HEK293 (cell line): ENCODE measurements around the gene NARF.
A peak's percentile ranks its signal among the peaks of the same experiment; 100 is the strongest.

Experiments
- CTCF ChIP-seq: fragments of 450-650 bp; formaldehyde crosslinking; IDR thresholded peaks from 2 replicates; pipeline ENCODE4 v1.5.1; 2016; ENCODE audit warnings: missing biosample characterization, missing genetic modification characterization
- GFI1B ChIP-seq: fragments of 450-650 bp; formaldehyde crosslinking; IDR thresholded peaks from 2 replicates; pipeline ENCODE4 v1.5.1; 2016; ENCODE audit warnings: missing biosample characterization, missing genetic modification characterization
- GLIS1 ChIP-seq: fragments of 450-650 bp; formaldehyde crosslinking; IDR thresholded peaks from 2 replicates; pipeline ENCODE4 v1.5.1; 2016; ENCODE audit warnings: missing biosample characterization, missing genetic modification characterization
- IKZF3 ChIP-seq: fragments of 450-650 bp; IDR thresholded peaks from 2 replicates; pipeline ENCODE4 v1.5.0; 2018; ENCODE audit warnings: missing biosample characterization, mild to moderate bottlenecking, missing genetic modification characterization, moderate library complexity
- KLF10 ChIP-seq: fragments of 450-650 bp; IDR thresholded peaks from 2 replicates; pipeline ENCODE4 v1.5.1; 2018; ENCODE audit warnings: missing biosample characterization, mild to moderate bottlenecking, missing genetic modification characterization
- KLF8 ChIP-seq: fragments of 450-650 bp; formaldehyde crosslinking; IDR thresholded peaks from 2 replicates; pipeline ENCODE4 v1.5.1; 2016; ENCODE audit warnings: missing biosample characterization, missing genetic modification characterization
- MZF1 ChIP-seq: fragments of 450-650 bp; formaldehyde crosslinking; IDR thresholded peaks from 2 replicates; pipeline ENCODE4 v1.5.1; 2017; ENCODE audit warnings: missing biosample characterization, missing genetic modification characterization, borderline replicate concordance
- OSR2 ChIP-seq: fragments of 450-650 bp; formaldehyde crosslinking; IDR thresholded peaks from 2 replicates; pipeline ENCODE4 v1.5.1; 2016; ENCODE audit warnings: missing biosample characterization, missing genetic modification characterization
- PRDM10 ChIP-seq: fragments of 450-650 bp; formaldehyde crosslinking; IDR thresholded peaks from 2 replicates; pipeline ENCODE4 v1.5.1; 2016; ENCODE audit warnings: missing biosample characterization, missing genetic modification characterization
- SP3 ChIP-seq: fragments of 450-650 bp; formaldehyde crosslinking; IDR thresholded peaks from 2 replicates; pipeline ENCODE4 v1.5.1; 2016; ENCODE audit warnings: missing biosample characterization, missing genetic modification characterization
- ZBTB44 ChIP-seq: fragments of 450-650 bp; IDR thresholded peaks from 2 replicates; pipeline ENCODE4 v1.5.1; 2018; ENCODE audit warnings: missing biosample characterization, mild to moderate bottlenecking, missing genetic modification characterization
- ZBTB6 ChIP-seq: fragments of 450-650 bp; formaldehyde crosslinking; IDR thresholded peaks from 2 replicates; pipeline ENCODE4 v1.5.1; 2017; ENCODE audit warnings: missing biosample characterization, missing genetic modification characterization
- ZBTB7A ChIP-seq: fragments of 450-650 bp; formaldehyde crosslinking; IDR thresholded peaks from 2 replicates; pipeline ENCODE4 v1.5.1; 2016; ENCODE audit warnings: low read depth, missing biosample characterization, missing genetic modification characterization
- ZNF184 ChIP-seq: fragments of 450-650 bp; IDR thresholded peaks from 2 replicates; pipeline ENCODE4 v1.5.1; 2018; ENCODE audit warnings: missing biosample characterization, mild to moderate bottlenecking, missing genetic modification characterization
- ZNF214 ChIP-seq: fragments of 450-650 bp; formaldehyde crosslinking; IDR thresholded peaks from 2 replicates; pipeline ENCODE4 v1.5.1; 2017; ENCODE audit warnings: missing biosample characterization, mild to moderate bottlenecking, missing genetic modification characterization, borderline replicate concordance
- ZNF24 ChIP-seq: fragments of 450-650 bp; formaldehyde crosslinking; IDR thresholded peaks from 2 replicates; pipeline ENCODE4 v1.5.1; 2016; ENCODE audit warnings: missing biosample characterization, missing genetic modification characterization
- ZNF311 ChIP-seq: fragments of 450-650 bp; formaldehyde crosslinking; IDR thresholded peaks from 2 replicates; pipeline ENCODE4 v1.5.1; 2017; ENCODE audit warnings: missing biosample characterization, missing genetic modification characterization, borderline replicate concordance
- ZNF335 ChIP-seq: fragments of 450-650 bp; formaldehyde crosslinking; conservative IDR thresholded peaks from 2 replicates; pipeline ENCODE4 v1.5.1; 2016; ENCODE audit warnings: missing biosample characterization, missing genetic modification characterization
- ZNF362 ChIP-seq: fragments of 450-650 bp; formaldehyde crosslinking; IDR thresholded peaks from 2 replicates; pipeline ENCODE4 v1.5.1; 2016; ENCODE audit warnings: missing biosample characterization, missing genetic modification characterization
- ZNF391 ChIP-seq: fragments of 450-650 bp; formaldehyde crosslinking; IDR thresholded peaks from 2 replicates; pipeline ENCODE4 v1.5.1; 2016; ENCODE audit warnings: low read depth, missing biosample characterization, missing genetic modification characterization, borderline replicate concordance
- ZNF548 ChIP-seq: fragments of 450-650 bp; formaldehyde crosslinking; IDR thresholded peaks from 2 replicates; pipeline ENCODE4 v1.5.1; 2016; ENCODE audit warnings: missing biosample characterization, missing genetic modification characterization
- ZNF623 ChIP-seq: fragments of 450-650 bp; formaldehyde crosslinking; IDR thresholded peaks from 2 replicates; pipeline ENCODE4 v1.5.1; 2016; ENCODE audit warnings: missing biosample characterization, missing genetic modification characterization
- ZNF692 ChIP-seq: fragments of 450-650 bp; formaldehyde crosslinking; IDR thresholded peaks from 2 replicates; pipeline ENCODE4 v1.5.1; 2016; ENCODE audit warnings: missing biosample characterization, missing genetic modification characterization
- ZNF707 ChIP-seq: fragments of 450-650 bp; formaldehyde crosslinking; IDR thresholded peaks from 2 replicates; pipeline ENCODE4 v1.5.1; 2016; ENCODE audit warnings: missing biosample characterization, missing genetic modification characterization
- ZNF792 ChIP-seq: fragments of 450-650 bp; formaldehyde crosslinking; IDR thresholded peaks from 2 replicates; pipeline ENCODE4 v1.5.1; 2016; ENCODE audit warnings: missing biosample characterization, missing genetic modification characterization
- ZNF837 ChIP-seq: fragments of 450-650 bp; formaldehyde crosslinking; IDR thresholded peaks from 2 replicates; pipeline ENCODE4 v1.5.1; 2016; ENCODE audit warnings: missing biosample characterization, missing genetic modification characterization
- ZSCAN23 ChIP-seq: fragments of 450-650 bp; formaldehyde crosslinking; IDR thresholded peaks from 2 replicates; pipeline ENCODE4 v1.5.1; 2016; ENCODE audit warnings: missing biosample characterization, missing genetic modification characterization

The NARF gene

GRCh38 chr17:82450357-82451106 is 8.0 kb upstream of the NARF start, which contains the start of gene CYBC1 (continued):
- TF ChIP-seq ZBTB44 (tag by site-specific recombination) (peak; percentile 35; the same call in 1 of the 2 replicates), CTCF (tag by site-specific recombination) (peak; percentile 43; the same call in 1 of the 2 replicates), ZNF391 (tag by site-specific recombination) (0 out of 2 replicates have a peak, but pooled peaks have one; percentile 50), ZNF362 (tag by site-specific recombination) (peak; percentile 31; the same call in 1 of the 2 replicates), MZF1 (tag by site-specific recombination) (no peak), KLF10 (tag by site-specific recombination) (peak; percentile 97), GFI1B (tag by site-specific recombination) (no peak), ZSCAN23 (tag by site-specific recombination) (no peak), ZNF335 (tag by site-specific recombination) (peak; percentile 65), KLF8 (peak; percentile 87), ZNF692 (tag by site-specific recombination) (peak; percentile 61; the same call in 1 of the 2 replicates), PRDM10 (tag by site-specific recombination) (no peak), ZNF24 (tag by site-specific recombination) (no peak), ZNF548 (tag by site-specific recombination) (no peak), ZNF214 (tag by site-specific recombination) (no peak), ZNF707 (no peak), ZNF792 (tag by site-specific recombination) (no peak; the same call in 1 of the 2 replicates), ZNF184 (tag by site-specific recombination) (no peak), ZNF623 (tag by site-specific recombination) (no peak), SP3 (peak; percentile 97), ZNF311 (tag by site-specific recombination) (no peak), IKZF3 (tag by site-specific recombination) (peak; percentile 63), OSR2 (tag by site-specific recombination) (no peak), ZNF837 (no peak), ZBTB6 (tag by site-specific recombination) (no peak), ZBTB7A (no peak), GLIS1 (tag by site-specific recombination) (peak; percentile 10; the same call in 1 of the 2 replicates)
